Activated CD8-positive, alpha-beta T cell treated with anti-CD3 and anti-CD28 coated beads for 36 hours (primary cell): ENCODE measurements around the gene YBX2. TPM values are rescaled to one million over a fixed set of nuclear protein-coding genes. Genes with fewer than 3 reads are reported as not detected.
"Not testable (repeated sequence)": the region's sequence is repeated elsewhere in the genome, so short reads cannot be mapped to it uniquely, and the experiment has no call there.

ENCODE experiments used
- ATAC-seq: fragments of 200-7000 bp; cut with Tn5 transposase; one replicate; pipeline ENCODE4 v1.10.0; 2021; ENCODE audit warnings: mild to moderate bottlenecking, moderate library complexity
- CTCF ChIA-PET: fragments of 350-600 bp; sonication (Branson Sonifier 250); formaldehyde crosslinking; loops from one replicate; lab custom pipeline; 2021; ENCODE audit warnings: antibody characterized with exemption; lab: Charles Lee
- POLR2A ChIA-PET: fragments of 350-600 bp; sonication (Branson Sonifier 250); formaldehyde crosslinking; loops from one replicate; lab custom pipeline; 2021; ENCODE audit warnings: antibody characterized with exemption; lab: Charles Lee
- DNase-seq: peaks from one replicate; pipeline ENCODE4 v3.0.0-alpha.2; 2020
- H3K27ac Mint-ChIP-seq: one replicate; pipeline ENCODE4 v1.8.0; 2021; ENCODE audit warnings: mild to moderate bottlenecking, mixed read lengths
- H3K27me3 Mint-ChIP-seq: one replicate; pipeline ENCODE4 v1.8.0; 2021; ENCODE audit warnings: mixed read lengths
- H3K36me3 Mint-ChIP-seq: one replicate; pipeline ENCODE4 v1.8.0; 2021; ENCODE audit warnings: low read depth, mixed read lengths
- H3K4me1 Mint-ChIP-seq: one replicate; pipeline ENCODE4 v1.8.0; 2021; ENCODE audit warnings: low read depth, mixed read lengths
- H3K4me3 Mint-ChIP-seq: one replicate; pipeline ENCODE4 v1.8.0; 2021; ENCODE audit warnings: mild to moderate bottlenecking, moderate library complexity, mixed read lengths
- H3K9me3 Mint-ChIP-seq: one replicate; pipeline ENCODE4 v1.8.0; 2021; ENCODE audit warnings: mixed read lengths
- intact Hi-C: fragments of 100-400 bp; cut with micrococcal nuclease; formaldehyde crosslinking; loops from one replicate; pipeline ENCODE4 v1.10.0; 2022
- total RNA-seq, 2 experiments: library from RNA; stranded (reverse); gene quantifications; one replicate each; pipeline ENCODE4 v1.2.3, GENCODE V29; 2021
- TF ChIP-seq, protein P1 (sequence below): fragments of 200-600 bp; IDR thresholded peaks from one replicate; pipeline ENCODE4 v1.8.0; 2022; ENCODE audit warnings: antibody characterized with exemption, mild to moderate bottlenecking

The YBX2 gene
- total RNA-seq, 2 experiments from 2014 or later: 0.56 to 0.83 TPM

DNA sequence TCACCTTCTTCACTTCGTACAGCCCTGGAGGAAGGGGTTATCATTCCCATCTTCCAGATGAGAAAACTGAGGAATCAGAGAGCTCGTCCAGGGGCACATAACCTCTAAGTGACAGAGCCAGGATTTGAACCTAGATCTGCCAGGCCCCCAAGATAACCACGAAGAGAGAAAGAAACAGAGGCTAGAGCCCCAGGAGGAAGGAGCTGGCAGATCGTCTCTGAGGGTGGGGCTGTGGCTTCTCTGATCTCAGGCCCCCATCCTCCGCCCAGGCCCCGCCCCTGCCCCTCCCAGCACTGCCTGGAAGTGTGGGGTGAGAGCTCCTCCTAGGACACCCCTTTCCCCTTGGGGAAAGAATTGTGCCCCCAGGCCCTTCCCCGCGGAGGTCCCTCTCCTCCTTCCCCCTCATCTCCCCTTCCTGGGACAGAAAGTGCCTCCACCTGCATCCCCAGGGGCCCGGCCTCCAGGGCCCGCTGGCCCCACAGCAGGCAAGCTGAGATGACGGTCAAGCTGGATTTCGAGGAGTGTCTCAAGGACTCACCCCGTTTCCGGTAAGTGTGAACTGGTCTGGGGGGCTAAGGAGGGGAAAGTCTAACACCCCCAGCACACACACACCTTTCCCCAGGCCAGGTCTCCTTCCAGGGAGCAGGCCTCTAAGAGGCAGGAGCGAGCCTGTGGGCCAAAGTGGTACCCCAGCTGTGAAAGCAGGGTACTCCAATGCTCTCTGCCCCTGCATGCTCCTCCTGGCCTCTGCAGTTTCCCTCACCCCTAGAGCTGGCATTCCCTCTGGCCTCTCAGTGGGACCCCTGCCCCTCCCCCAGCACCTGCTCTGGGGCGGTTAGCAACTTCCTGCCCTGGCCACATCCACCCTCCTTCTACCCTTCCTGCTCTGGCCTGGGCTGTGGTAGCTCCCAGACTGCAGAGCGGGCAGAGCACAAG, 42.1 kb upstream of the YBX2 start, which contains the start of gene ACAP1:
Gene ACAP1, plus strand, starts transcription at position 290 of the 936 bp plus-strand sequence. Its CDS starts 206 bp downstream, at position 496.
- DNase-seq (peak; percentile 93), ATAC-seq (peak; percentile 94)
- intact Hi-C loops: no loop called here
- POLR2A ChIA-PET: interaction anchor here (0.6 to 7.8 kb wide), 16 partner anchors 7 to 350 kb away, joined by 3 to 87 read pairs (median 3); partner anchors contain the start of genes ACADVL, DLG4, DVL2 and GPS2
- H3K36me3 Mint-ChIP-seq: peaks cover 29% of the 10 kb centered on the region
- H3K27me3 Mint-ChIP-seq: no peaks in the 10 kb centered on the region
- no peaks in the 10 kb centered on the region for H3K9me3 Mint-ChIP-seq
- H3K27ac Mint-ChIP-seq: peak within 1 kb of the TSS; percentile 93
- H3K4me1 Mint-ChIP-seq: peaks cover 47% of the 10 kb centered on the region
- CTCF ChIA-PET: interaction anchor here (0.9 to 6.3 kb wide), 13 partner anchors 8 to 351 kb away, joined by 3 to 60 read pairs (median 6); partner anchors contain the start of genes GPS2, SLC2A4, SOX15 and TMEM95
- peak within 1 kb of the TSS; percentile 89 for H3K4me3 Mint-ChIP-seq
- TF ChIP-seq, protein P1, sequence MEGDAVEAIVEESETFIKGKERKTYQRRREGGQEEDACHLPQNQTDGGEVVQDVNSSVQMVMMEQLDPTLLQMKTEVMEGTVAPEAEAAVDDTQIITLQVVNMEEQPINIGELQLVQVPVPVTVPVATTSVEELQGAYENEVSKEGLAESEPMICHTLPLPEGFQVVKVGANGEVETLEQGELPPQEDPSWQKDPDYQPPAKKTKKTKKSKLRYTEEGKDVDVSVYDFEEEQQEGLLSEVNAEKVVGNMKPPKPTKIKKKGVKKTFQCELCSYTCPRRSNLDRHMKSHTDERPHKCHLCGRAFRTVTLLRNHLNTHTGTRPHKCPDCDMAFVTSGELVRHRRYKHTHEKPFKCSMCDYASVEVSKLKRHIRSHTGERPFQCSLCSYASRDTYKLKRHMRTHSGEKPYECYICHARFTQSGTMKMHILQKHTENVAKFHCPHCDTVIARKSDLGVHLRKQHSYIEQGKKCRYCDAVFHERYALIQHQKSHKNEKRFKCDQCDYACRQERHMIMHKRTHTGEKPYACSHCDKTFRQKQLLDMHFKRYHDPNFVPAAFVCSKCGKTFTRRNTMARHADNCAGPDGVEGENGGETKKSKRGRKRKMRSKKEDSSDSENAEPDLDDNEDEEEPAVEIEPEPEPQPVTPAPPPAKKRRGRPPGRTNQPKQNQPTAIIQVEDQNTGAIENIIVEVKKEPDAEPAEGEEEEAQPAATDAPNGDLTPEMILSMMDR: no peak

DNA sequence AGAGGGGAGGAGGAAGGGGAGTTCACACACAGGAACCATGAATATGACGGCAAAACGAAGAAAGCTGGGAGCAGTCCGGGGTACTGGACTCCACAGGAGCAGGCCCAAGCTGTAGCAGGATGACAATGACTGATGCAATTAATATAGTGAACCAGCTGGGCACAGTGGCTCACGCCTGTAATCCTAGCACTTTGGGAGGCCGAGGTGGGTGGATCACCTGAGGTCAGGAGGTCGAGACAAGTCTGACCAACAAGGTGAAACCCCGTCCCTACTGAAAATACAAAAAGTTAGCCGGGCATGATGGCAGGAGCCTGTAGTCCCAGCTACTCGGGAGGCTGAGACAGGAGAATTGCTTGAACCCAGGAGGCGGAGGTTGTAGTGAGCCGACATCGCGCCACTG, 41.3 kb upstream of the YBX2 start:
- H3K27me3 Mint-ChIP-seq, DNase-seq, intact Hi-C loops, H3K9me3 Mint-ChIP-seq, ATAC-seq: not testable (repeated sequence)
- H3K27ac Mint-ChIP-seq: peak overlapping the region; percentile 93
- POLR2A ChIA-PET: interaction anchor here (0.9 to 7.8 kb wide), 14 partner anchors 8 to 351 kb away, joined by 3 to 87 read pairs (median 4); partner anchors contain the start of genes ACADVL, DLG4, GPS2 and KCTD11
- peaks cover 27% of the 10 kb centered on the region for H3K36me3 Mint-ChIP-seq
- H3K4me3 Mint-ChIP-seq: peak overlapping the region; percentile 89
- H3K4me1 Mint-ChIP-seq: peaks cover 47% of the 10 kb centered on the region
- CTCF ChIA-PET: interaction anchor here (0.9 to 6.3 kb wide), 5 partner anchors 11 to 22 kb away, joined by 3 to 60 read pairs (median 21); partner anchors contain the start of gene TMEM95

DNA sequence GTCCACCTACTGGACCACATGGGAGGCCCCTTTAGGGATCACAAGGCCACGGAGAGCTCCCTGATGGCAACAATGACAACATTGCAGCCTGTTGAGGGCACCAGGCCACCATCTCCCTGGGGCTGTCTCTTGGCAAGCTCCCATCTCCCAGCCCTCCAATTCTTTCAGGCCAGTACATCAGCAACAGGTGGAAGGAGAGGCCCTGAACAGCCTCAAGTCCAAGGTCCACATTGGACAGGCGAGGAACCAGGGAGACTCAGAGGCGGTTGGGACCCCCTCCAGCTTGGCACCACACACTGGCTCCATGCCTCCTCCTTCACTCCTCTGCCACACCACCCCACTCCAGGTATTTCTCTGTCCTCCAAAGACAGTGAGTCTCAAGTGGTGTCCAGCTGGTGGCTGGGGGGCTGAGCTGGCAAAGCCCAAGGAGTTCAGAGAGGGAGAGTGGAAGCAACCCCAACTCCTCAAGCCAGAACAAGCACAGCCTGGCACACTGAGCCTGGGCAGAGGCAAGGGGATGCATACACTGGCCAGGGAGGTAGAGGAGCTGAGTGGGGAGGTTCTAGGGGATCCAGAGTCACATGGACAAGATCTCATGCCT, 40.6 kb upstream of the YBX2 start:
- H3K27me3 Mint-ChIP-seq: no peaks in the 10 kb centered on the region
- DNase-seq: no peak
- peaks cover 49% of the 10 kb centered on the region for H3K4me1 Mint-ChIP-seq
- H3K9me3 Mint-ChIP-seq: no peaks in the 10 kb centered on the region
- TF ChIP-seq, protein P1: no peak
- H3K27ac Mint-ChIP-seq: peak overlapping the region; percentile 93
- ChIA-PET CTCF (interaction anchor here (1.2 to 6.3 kb wide), 5 partner anchors 11 to 39 kb away, joined by 3 to 60 read pairs (median 21); no protein-coding TSS in a partner anchor), POLR2A (interaction anchor here (0.6 to 7.8 kb wide), 11 partner anchors 9 to 352 kb away, joined by 3 to 87 read pairs (median 3); partner anchors contain the start of genes ACADVL, DLG4, GPS2 and KCTD11)
- intact Hi-C loops: no loop called here
- H3K36me3 Mint-ChIP-seq: peaks cover 25% of the 10 kb centered on the region
- peak overlapping the region; percentile 89 for H3K4me3 Mint-ChIP-seq
- ATAC-seq: no peak

DNA sequence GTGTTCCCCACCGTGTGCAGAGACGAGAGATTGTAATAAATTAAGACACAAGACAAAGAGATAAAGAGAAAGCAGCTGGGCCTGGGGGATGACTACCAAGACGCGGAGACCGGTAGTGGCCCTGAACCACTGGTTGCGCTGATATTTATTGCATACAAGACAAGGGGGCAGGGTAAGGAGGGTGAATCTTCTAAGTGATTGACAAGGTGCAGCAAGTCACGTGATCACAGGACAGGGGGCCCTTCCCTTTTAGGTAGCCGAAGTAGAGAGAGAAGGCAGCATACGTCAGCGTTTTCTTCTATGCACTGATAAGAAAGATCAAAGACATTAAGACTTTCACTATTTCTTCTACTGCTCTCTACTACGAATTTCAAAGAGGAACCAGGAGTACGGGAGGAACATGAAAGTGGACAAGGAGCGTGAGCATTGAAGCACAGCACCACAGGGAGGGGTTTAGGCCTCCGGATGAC, 38.2 kb upstream of the YBX2 start:
- DNase-seq: peak; percentile 74
- intact Hi-C loops, H3K9me3 Mint-ChIP-seq, ATAC-seq, H3K27me3 Mint-ChIP-seq: not testable (repeated sequence)
- peaks cover 12% of the 10 kb centered on the region for H3K36me3 Mint-ChIP-seq
- H3K4me3 Mint-ChIP-seq: peak overlapping the region; percentile 48
- H3K4me1 Mint-ChIP-seq: peaks cover 51% of the 10 kb centered on the region
- ChIA-PET POLR2A (interaction anchor here (1.1 kb wide), 1 partner anchor 23 kb away, joined by 3 read pairs; no protein-coding TSS in a partner anchor), CTCF (interaction anchor here (0.6 to 1.3 kb wide), 2 partner anchors 23 to 200 kb away, joined by 3 read pairs; no protein-coding TSS in a partner anchor)
- peak overlapping the region; percentile 78 for H3K27ac Mint-ChIP-seq

DNA sequence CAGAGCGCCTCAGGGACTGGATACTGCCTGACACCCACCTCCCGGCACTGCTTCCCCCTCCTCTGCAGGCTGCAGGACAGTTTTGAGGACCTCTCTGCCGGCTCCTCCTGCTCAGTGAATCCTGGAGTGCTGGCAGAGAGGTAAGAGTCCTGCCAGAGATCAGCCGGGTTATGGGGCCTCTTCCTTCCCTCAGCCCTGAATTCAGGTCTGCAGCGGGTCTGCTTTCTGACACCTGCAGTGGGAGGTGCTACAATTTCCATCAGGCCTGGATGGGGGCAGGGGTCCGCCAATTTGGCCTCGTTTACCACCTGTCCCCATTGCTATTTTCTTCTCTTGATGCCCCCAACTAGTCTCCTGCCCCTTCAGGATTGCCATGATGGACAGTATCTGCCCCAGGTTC, 37.7 kb upstream of the YBX2 start:
- ATAC-seq (no peak), DNase-seq (no peak)
- ChIA-PET POLR2A (interaction anchor here (1.1 to 1.7 kb wide), 2 partner anchors 17 to 22 kb away, joined by 3 to 6 read pairs; no protein-coding TSS in a partner anchor), CTCF (no interaction called here)
- TF ChIP-seq, protein P1: no peak
- H3K36me3 Mint-ChIP-seq: peaks cover 7% of the 10 kb centered on the region
- H3K4me3 Mint-ChIP-seq: peak overlapping the region; percentile 48
- intact Hi-C loops: no loop called here
- no peaks in the 10 kb centered on the region for H3K27me3 Mint-ChIP-seq
- peak overlapping the region; percentile 78 for H3K27ac Mint-ChIP-seq
- peaks cover 53% of the 10 kb centered on the region for H3K4me1 Mint-ChIP-seq
- no peaks in the 10 kb centered on the region for H3K9me3 Mint-ChIP-seq
